VCaP (cell line): ENCODE measurements around the gene KLHL29.

Experiments
- H3K27ac ChIP-seq: fragments of 450-650 bp; 2 replicates; pipeline ENCODE4 v1.5.1; 2017
- TF ChIP-seq, protein P1 (sequence below): fragments of 450-650 bp; conservative IDR thresholded peaks from 2 replicates; pipeline ENCODE4 v1.5.1; 2017; ENCODE audit warnings: mild to moderate bottlenecking, moderate library complexity

The KLHL29 gene

DNA sequence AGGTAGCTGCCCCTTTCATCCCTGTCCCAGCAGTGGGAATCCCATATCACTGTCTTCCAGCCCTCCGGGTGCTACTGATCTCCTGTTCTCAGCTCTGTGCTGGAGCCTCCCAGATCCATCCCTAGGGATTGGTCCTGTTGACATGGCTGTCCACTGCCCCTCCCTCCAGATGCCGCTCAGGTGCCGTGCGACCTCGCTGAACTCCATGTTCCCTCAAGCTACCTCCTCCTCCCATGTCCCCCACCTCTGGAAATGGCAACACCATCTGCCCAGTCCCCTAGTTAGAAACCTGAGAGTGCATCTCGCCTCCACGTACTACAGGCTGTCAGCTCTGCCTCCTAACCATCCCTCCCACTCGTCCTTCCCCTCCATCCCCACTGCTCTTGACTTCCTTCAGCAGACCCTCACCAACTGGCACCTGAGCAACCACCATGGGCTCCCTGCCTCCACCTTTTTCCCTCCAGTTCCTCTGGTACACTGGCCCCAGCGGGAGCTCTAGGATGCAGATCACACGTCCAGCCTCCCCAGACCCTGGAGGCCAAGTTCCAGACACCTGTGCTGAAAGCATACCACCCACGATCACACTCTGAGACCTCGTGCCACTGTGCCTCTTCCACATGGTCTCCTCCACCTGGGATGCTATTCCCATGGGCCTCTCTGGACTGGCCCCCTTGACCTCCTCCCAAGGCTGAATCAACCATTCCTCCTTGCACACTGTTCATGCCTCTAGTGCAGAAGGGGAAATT is 106.8 kb downstream of the KLHL29 start:
- TF ChIP-seq, protein P1, sequence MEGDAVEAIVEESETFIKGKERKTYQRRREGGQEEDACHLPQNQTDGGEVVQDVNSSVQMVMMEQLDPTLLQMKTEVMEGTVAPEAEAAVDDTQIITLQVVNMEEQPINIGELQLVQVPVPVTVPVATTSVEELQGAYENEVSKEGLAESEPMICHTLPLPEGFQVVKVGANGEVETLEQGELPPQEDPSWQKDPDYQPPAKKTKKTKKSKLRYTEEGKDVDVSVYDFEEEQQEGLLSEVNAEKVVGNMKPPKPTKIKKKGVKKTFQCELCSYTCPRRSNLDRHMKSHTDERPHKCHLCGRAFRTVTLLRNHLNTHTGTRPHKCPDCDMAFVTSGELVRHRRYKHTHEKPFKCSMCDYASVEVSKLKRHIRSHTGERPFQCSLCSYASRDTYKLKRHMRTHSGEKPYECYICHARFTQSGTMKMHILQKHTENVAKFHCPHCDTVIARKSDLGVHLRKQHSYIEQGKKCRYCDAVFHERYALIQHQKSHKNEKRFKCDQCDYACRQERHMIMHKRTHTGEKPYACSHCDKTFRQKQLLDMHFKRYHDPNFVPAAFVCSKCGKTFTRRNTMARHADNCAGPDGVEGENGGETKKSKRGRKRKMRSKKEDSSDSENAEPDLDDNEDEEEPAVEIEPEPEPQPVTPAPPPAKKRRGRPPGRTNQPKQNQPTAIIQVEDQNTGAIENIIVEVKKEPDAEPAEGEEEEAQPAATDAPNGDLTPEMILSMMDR = no peak
- no peak overlapping the region for H3K27ac ChIP-seq

DNA sequence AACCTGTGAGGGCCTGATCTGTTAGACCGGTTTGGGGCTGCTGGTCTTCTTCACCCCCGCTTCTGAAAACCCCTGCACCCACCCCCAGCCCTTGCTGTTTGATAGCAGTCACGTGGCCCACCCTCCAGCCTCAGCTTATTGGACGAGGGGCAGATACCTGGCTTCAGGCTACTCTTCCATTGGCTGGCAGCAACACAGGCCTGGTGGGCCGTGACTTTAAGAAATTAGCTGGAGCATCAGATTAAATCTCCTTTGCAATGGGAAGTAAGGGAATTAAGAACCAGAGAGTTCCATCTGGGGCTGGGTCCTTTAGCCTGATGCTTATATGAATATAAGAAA is 107.3 kb downstream of the KLHL29 start:
- TF ChIP-seq, protein P1 = no peak
- no peak overlapping the region for H3K27ac ChIP-seq

GRCh38 chr2:23492921-23493320 is 107.9 kb downstream of the KLHL29 start:
- H3K27ac ChIP-seq = no peak overlapping the region
- TF ChIP-seq, protein P1 = no peak

DNA sequence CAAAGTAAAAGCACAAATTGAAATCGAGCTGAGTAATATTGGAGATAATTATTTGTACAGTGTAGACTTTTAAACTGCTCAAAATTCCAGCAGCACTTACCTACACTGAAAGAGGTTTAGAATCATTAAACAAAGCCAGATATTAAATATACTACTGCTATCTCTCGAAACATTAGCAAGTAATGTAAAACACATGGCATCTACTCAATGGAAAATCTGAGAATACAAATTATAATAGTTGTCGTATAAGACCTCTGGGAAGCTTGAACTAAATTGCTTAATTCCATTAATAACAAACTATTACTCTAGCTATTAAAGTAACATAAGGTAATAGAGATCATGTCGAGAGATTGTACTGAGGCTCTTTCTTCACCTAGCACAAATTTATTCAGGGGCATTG is 108.9 kb downstream of the KLHL29 start:
- TF ChIP-seq, protein P1 = no peak
- no peak overlapping the region for H3K27ac ChIP-seq

DNA sequence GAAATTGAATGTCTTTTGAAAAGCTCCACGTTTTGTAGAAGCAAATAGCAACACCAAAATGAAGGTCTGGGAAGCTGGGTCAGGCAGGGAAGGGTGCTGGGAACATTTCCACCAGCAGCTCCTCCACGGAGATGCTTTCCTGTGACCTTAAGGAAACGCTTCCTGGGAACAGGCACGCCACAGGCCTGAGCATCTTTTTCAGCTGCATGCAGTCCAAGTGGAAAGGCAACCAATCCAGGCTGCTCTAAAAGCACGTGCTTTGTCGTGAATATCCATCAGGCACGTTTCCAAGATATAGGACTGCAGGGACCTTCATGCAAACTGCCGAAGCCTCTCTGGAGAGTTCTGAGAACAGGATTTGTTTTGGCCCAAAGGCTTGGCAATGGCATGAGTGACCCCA is 109.3 kb downstream of the KLHL29 start:
- H3K27ac ChIP-seq = no peak overlapping the region
- TF ChIP-seq, protein P1 = no peak

GRCh38 chr2:23495661-23496114 is 110.7 kb downstream of the KLHL29 start:
- TF ChIP-seq, protein P1 = no peak
- H3K27ac ChIP-seq = no peak overlapping the region

DNA sequence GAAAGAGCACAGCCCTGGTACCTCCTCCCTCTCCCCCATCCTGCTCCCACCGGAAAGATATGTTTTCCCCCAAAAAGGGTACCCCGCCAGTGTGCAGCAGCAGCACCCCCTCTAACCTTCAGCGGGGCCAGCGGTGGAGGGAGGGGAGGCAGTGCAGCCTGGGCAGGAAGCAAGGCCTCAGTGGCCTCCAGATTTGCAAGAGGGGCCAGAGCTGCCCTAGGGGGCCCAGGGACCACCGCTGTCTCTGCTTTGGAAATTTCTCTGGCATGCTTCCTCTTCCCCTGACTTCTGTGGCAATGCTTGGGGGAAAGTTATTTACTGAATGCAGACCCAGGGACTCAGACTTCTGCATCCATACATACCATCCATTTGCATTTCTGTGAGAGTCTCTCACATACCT is 111.5 kb downstream of the KLHL29 start:
- no peak overlapping the region for H3K27ac ChIP-seq
- TF ChIP-seq, protein P1 = no peak
